Fibroblast of the aortic adventitia (primary cell): ENCODE measurements around the gene IGSF9. TPM values are rescaled to one million over a fixed set of nuclear protein-coding genes. Genes with fewer than 3 reads are reported as not detected.

Source experiments
- DNase-seq: peaks from one replicate; pipeline ENCODE4 v3.0.0-alpha.2; 2010; ENCODE audit warnings: low read depth
- H3K4me3 ChIP-seq: 2 replicates; pipeline ENCODE4 v1.5.1; 2011; ENCODE audit warnings: low read depth, mild to moderate bottlenecking, control low read depth, low read length, moderate library complexity
- total RNA-seq: library from RNA; depleted of rRNA; stranded (reverse); fragments of >200 nt; gene quantifications from 2 replicates; pipeline ENCODE4 v1.2.3, GENCODE V29; 2012; ENCODE audit warnings: low replicate concordance
- TF ChIP-seq, protein P1 (sequence below): IDR thresholded peaks from 2 replicates; pipeline ENCODE4 v1.5.1; 2011; ENCODE audit warnings: mild to moderate bottlenecking, low read length, control low read depth, inconsistent platforms; ENCODE audit not compliant: insufficient read depth

IGSF9 gene
- total RNA-seq, 1 donor: not detected

- no peak overlapping the region for H3K4me3 ChIP-seq
- TF ChIP-seq, protein P1, sequence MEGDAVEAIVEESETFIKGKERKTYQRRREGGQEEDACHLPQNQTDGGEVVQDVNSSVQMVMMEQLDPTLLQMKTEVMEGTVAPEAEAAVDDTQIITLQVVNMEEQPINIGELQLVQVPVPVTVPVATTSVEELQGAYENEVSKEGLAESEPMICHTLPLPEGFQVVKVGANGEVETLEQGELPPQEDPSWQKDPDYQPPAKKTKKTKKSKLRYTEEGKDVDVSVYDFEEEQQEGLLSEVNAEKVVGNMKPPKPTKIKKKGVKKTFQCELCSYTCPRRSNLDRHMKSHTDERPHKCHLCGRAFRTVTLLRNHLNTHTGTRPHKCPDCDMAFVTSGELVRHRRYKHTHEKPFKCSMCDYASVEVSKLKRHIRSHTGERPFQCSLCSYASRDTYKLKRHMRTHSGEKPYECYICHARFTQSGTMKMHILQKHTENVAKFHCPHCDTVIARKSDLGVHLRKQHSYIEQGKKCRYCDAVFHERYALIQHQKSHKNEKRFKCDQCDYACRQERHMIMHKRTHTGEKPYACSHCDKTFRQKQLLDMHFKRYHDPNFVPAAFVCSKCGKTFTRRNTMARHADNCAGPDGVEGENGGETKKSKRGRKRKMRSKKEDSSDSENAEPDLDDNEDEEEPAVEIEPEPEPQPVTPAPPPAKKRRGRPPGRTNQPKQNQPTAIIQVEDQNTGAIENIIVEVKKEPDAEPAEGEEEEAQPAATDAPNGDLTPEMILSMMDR: no peak
- DNase-seq: no peak
Observed at GRCh38 chr1:159982280-159982679, 36.9 kb upstream of the IGSF9 start.

DNA sequence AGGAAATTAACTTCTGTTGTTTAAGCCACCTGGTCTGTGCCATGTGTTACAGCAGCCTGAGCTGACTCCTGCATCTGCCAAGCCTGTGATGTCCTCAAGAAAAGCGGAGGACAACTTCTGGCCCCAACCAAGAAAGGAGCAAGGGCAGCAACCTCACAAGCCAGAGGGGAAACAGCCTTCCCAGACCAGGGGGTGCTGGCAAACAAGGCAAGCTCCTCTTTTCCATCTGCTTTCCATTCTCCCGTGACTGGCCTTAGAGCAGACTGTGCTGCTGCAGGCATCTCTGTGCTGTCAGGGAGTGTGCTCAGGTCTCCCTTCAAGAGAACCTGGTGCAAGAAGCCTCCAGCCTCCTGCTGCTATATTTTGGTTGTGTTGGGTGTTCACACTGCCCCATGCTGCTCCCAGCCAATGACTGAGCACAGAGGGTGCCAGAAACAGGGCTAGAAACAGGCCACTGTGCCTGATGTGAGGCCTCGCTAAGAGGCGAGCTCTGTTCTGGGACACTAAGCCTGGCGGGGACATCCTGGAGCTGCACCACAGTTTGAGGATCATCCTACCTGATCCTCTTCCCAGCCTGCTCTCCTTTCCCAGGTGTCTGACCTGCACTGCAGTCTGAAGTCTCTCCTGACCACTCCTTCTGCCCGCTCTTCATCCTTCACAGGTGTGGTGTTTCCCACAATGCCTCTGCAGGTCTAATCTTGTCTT is 36.1 kb upstream of the IGSF9 start:
- TF ChIP-seq, protein P1: no peak
- no peak for DNase-seq
- H3K4me3 ChIP-seq: no peak overlapping the region

DNA sequence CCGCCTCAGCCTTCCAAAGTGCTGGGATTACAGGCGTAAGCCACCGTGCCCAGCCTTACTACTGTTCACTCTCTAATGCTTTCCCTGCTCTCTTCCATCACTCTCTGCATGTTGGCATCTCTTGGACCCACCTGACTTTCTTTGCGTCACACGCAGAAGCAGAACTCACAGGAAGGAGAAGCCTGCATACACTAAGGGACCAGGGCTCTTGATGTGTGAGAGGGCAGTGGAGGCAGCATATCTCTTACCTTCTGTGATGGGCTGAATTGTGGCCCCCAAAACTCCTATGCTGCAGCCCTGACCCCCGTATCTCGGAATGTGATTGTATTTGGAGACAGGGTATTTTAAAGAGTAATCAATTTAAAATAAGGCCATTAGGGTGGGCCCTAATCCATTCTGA is 35.4 kb upstream of the IGSF9 start:
- no peak overlapping the region for H3K4me3 ChIP-seq
- no peak for DNase-seq
- TF ChIP-seq, protein P1: no peak

DNA sequence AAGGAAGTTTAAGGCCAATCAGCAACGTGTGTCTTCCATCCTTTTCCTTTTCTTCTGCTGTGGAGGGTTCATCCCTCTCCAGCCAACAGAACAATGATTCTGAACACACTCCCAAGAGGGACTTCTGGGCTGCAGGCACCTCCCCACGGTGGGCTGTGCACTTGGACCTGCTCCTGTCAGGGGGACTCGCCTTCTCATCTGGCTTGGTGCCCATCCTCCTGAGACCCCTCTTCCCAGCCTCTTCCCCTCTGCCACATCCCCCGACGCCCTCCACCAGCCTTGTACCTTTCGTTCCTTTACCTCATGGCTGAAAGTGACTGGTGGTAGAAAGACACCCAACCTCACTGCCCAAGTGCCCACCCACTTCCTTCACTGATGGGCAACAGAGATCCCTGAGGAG is 34.7 kb upstream of the IGSF9 start:
- DNase-seq: no peak
- TF ChIP-seq, protein P1: no peak
- no peak overlapping the region for H3K4me3 ChIP-seq

GRCh38 chr1:159979257-159979656 is 33.8 kb upstream of the IGSF9 start:
- TF ChIP-seq, protein P1: no peak
- H3K4me3 ChIP-seq: no peak overlapping the region
- no peak for DNase-seq

GRCh38 chr1:159978107-159978398 is 32.6 kb upstream of the IGSF9 start:
- no peak overlapping the region for H3K4me3 ChIP-seq
- TF ChIP-seq, protein P1: no peak
- DNase-seq: no peak

- TF ChIP-seq, protein P1: no peak
- no peak overlapping the region for H3K4me3 ChIP-seq
- DNase-seq: no peak
Observed at GRCh38 chr1:159977364-159978106, 32.1 kb upstream of the IGSF9 start.
